Measurements from ENCODE around the gene ASPHD1. TPM values are rescaled to one million over a fixed set of nuclear protein-coding genes. Genes with fewer than 3 reads are reported as not detected.

Gene ASPHD1, protein sequence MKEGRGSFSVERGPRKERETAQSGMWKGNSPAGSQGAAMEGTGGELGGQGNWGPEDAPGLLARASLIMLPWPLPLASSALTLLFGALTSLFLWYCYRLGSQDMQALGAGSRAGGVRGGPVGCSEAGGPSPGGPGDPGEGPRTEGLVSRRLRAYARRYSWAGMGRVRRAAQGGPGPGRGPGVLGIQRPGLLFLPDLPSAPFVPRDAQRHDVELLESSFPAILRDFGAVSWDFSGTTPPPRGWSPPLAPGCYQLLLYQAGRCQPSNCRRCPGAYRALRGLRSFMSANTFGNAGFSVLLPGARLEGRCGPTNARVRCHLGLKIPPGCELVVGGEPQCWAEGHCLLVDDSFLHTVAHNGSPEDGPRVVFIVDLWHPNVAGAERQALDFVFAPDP
- total RNA-seq (2014; rRNA removed; shearing (Covaris generic)) = 11.5 and 13.5 TPM in 2 replicates

DNA sequence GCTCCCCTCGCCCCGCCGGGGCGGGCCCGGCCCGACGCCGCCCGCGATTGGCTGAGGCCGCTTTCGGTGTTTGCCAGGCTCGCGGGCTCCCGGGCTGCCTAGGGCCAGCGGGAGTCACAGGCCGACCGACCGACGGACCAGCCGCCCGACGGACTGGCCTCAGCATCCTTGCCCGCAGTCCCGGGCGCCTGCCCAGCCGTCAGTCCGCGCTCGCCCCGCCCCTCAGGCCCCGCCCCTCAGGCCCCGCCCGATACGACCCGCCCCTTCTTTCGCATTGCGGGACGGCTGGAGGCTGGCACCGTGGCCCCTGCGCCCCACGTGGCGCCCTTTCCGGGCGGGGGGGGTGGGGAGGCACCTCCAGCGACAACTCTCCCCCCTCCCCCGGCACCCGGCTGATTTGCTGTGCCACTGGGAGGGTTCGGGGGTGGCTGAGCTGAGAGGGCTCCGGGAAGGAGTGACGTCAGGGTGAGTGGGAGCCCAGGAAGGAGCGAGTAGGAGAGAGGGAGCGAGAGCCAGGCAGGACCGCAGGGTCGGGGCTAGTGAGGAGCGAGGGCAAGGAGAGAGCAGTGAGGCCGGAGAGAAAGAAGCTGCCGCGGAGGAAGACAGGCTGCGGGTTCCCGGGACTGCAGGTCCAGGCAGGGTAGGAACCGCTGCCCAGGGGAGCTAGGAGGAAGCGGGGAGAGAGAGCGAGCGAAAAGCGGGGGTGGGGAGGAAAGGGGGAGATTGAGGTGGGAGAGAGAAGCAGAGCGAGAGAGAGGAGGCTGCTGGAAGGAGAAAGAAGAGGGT, at the start of gene ASPHD1:
Gene ASPHD1, plus strand, starts transcription at position 387 of the 786 bp plus-strand sequence. CDS start 484 bp downstream, outside the sequence.

DNA sequence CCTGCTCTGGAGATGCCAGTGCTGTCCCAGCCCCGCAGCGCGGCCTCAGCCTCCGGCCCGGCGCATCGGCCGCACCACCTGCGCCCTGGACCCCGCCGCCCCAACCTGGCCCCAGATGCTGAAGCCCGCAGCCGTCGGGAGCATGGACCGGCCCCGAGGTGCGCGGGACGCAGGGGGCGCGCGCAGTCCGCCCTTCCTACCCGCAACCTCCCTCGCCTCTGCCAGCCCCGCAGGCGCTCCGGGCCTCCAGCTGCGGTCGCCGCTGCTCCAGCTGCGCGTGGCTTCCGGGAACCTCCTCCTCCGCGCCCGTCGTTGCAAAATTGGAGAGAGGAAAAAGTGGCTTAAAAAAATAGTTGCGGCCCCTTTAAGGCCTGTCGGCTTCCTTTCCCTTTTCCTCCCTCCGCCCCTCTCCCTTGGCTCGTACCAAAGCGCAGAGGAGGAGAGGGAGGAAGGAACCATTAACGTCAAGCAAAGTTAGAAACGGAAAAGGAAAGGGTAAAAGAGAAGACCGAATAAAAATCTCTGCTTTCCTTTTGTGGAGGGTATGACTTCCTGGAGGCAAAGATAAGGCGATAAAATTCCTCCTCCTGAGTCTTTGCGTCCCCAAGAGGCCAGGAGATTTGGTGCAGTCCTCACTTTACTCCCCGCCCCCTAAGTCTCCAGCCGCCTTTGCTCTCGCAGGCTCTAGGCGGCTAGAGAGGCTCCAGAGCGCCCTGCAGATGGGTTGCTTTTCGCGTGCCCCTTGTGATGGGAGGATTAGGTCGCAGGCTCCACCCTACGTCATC, 37.2 kb upstream of the ASPHD1 start, which contains the start of gene CDIPT:
Gene CDIPT, minus strand, starts transcription at position 343 of the 785 bp plus-strand sequence. CDS start 369 bp downstream, outside the sequence.

DNA sequence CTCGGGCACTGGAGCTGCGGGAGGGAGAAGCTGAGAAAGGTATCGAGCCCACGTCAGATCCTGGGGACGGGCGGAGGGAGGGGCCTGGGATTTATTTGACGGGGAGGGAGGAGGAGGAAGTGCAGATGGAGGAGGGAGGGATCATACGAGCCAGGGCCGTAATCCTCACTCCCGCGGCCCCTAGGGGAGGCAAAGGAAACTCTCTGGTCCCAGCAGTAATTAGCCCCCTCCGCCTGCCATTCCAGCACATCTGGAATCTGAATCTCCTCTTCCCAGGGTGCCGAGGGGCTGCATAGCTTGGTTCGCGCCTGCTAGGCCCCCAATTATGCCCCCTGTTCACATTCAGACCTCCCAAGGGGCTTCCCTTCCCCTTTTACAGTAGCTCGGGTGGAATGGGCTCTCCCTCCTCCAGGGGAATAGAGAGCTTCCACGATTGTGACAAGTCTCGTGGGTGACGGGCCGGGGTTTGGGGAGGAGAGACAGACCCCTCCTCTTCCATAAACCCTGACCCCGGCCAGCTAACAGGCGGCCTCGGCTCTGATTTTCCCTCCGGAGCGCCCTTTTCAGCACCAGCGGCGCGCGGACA, 679 bp upstream of the ASPHD1 start, which contains the start of gene SEZ6L2:
Gene SEZ6L2, minus strand, starts transcription at position 35 of the 586 bp plus-strand sequence. CDS start 531 bp downstream, outside the sequence.

DNA sequence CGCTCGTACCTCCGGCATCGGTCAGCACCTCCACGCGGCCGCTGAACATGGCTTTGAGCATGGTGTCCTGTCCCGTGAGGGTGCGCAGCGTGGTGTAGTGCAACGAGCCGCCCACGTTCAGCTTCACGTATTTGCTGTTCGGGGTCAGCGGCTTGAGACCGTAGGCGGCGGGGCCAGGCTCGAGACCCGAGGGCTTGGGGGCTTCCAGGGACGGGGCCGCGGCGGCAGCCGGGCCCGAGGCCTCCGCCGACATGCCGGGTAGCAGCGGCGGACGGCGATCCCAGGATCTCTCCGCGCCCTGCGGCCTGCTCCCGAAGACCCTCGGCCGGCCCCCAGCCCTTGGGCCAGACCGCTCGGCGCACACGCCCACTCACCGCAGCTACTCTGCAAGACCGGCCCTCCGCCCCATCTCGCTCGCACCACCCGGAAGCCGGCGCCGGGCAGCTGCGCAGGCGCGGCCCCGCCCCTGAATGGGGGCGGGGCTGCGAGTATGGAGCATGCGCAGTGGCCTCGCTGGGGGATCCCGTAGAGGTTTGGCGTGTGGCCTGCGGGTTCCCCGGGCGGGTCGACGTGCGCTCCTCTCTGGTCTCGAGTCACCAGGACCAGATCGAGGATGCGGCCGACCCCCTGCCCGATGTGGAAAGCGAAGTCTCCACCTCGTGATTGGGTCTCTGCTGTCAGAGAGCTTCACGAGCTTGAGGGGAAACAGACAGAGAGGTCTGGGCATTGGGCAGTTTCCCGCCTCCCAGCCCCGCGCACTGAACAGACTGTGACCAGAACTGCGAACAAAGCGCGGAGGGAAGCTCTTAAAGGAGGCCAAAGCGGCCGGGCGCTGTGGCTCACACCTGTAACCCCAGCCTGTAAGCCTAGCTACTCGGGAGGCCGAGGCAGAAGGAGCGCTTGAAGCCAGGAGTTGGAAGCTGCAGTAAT, 25.8 kb downstream of the ASPHD1 start, which contains the start of gene KCTD13:
Gene KCTD13, minus strand, starts transcription at position 446 of the 930 bp plus-strand sequence. Its CDS starts 193 bp downstream, at position 253.

Other genes starting within 250 kb of the ASPHD1 start
- gene SPN, start 237.2 kb upstream of the ASPHD1 start, total RNA-seq (2014; rRNA removed; shearing (Covaris generic)) = 0.04 and 1.8 TPM in 2 replicates
- 0.57 and 0.61 TPM in 2 replicates for gene QPRT, start 221.3 kb upstream of the ASPHD1 start, total RNA-seq (2014; rRNA removed; shearing (Covaris generic))
- 0.85 and 1.3 TPM in 2 replicates for gene C16orf54, start 154.5 kb upstream of the ASPHD1 start, total RNA-seq (2014; rRNA removed; shearing (Covaris generic))
- gene ZG16, start 122.2 kb upstream of the ASPHD1 start, total RNA-seq (2014; rRNA removed; shearing (Covaris generic)) = not detected in 2 replicates
- gene KIF22, start 109.7 kb upstream of the ASPHD1 start, total RNA-seq (2014; rRNA removed; shearing (Covaris generic)) = 128 TPM in 2 replicates
- gene MAZ, start 94.0 kb upstream of the ASPHD1 start, total RNA-seq (2014; rRNA removed; shearing (Covaris generic)) = 408 and 432 TPM in 2 replicates
- gene PRRT2, start 88.3 kb upstream of the ASPHD1 start, total RNA-seq (2014; rRNA removed; shearing (Covaris generic)) = 3.4 and 4.0 TPM in 2 replicates
- gene PAGR1, start 84.3 kb upstream of the ASPHD1 start, total RNA-seq (2014; rRNA removed; shearing (Covaris generic)) = 64.7 and 72.0 TPM in 2 replicates
- gene MVP, start 80.0 kb upstream of the ASPHD1 start, total RNA-seq (2014; rRNA removed; shearing (Covaris generic)) = 115 and 119 TPM in 2 replicates
- gene CDIPT, start 37.3 kb upstream of the ASPHD1 start, total RNA-seq (2014; rRNA removed; shearing (Covaris generic)) = 74.0 and 80.9 TPM in 2 replicates
- gene SEZ6L2, start 938 bp upstream of the ASPHD1 start, total RNA-seq (2014; rRNA removed; shearing (Covaris generic)) = 19.9 and 22.6 TPM in 2 replicates
- 25.9 and 27.7 TPM in 2 replicates for gene KCTD13, start 25.7 kb downstream of the ASPHD1 start, total RNA-seq (2014; rRNA removed; shearing (Covaris generic))
- 62.7 and 66.0 TPM in 2 replicates for gene TMEM219, start 61.6 kb downstream of the ASPHD1 start, total RNA-seq (2014; rRNA removed; shearing (Covaris generic))
- 33.6 and 37.5 TPM in 2 replicates for gene TAOK2, start 73.4 kb downstream of the ASPHD1 start, total RNA-seq (2014; rRNA removed; shearing (Covaris generic))
- 44.9 and 45.0 TPM in 2 replicates for gene HIRIP3, start 95.1 kb downstream of the ASPHD1 start, total RNA-seq (2014; rRNA removed; shearing (Covaris generic))
- gene INO80E, start 95.8 kb downstream of the ASPHD1 start, total RNA-seq (2014; rRNA removed; shearing (Covaris generic)) = 136 and 168 TPM in 2 replicates
- gene DOC2A, start 110.5 kb downstream of the ASPHD1 start, total RNA-seq (2014; rRNA removed; shearing (Covaris generic)) = 2.3 and 4.8 TPM in 2 replicates
- not detected in 2 replicates for gene C16orf92, start 122.7 kb downstream of the ASPHD1 start, total RNA-seq (2014; rRNA removed; shearing (Covaris generic))
- gene TLCD3B, start 130.8 kb downstream of the ASPHD1 start, total RNA-seq (2014; rRNA removed; shearing (Covaris generic)) = 0.56 and 3.3 TPM in 2 replicates
- gene ALDOA, start 165.3 kb downstream of the ASPHD1 start, total RNA-seq (2014; rRNA removed; shearing (Covaris generic)) = 1,573 and 1,656 TPM in 2 replicates
- 172 and 195 TPM in 2 replicates for gene PPP4C, start 175.5 kb downstream of the ASPHD1 start, total RNA-seq (2014; rRNA removed; shearing (Covaris generic))
- 0.64 and 1.6 TPM in 2 replicates for gene TBX6, start 191.4 kb downstream of the ASPHD1 start, total RNA-seq (2014; rRNA removed; shearing (Covaris generic))
- 16.2 and 16.7 TPM in 2 replicates for gene YPEL3, start 195.7 kb downstream of the ASPHD1 start, total RNA-seq (2014; rRNA removed; shearing (Covaris generic))
- gene GDPD3, start 213.0 kb downstream of the ASPHD1 start, total RNA-seq (2014; rRNA removed; shearing (Covaris generic)) = 0.30 and 0.82 TPM in 2 replicates
- gene MAPK3, start 222.7 kb downstream of the ASPHD1 start, total RNA-seq (2014; rRNA removed; shearing (Covaris generic)) = 29.7 and 38.4 TPM in 2 replicates

Data from A375 (cell line).